Measurements from ENCODE around the gene MBD1. TPM values are rescaled to one million over a fixed set of nuclear protein-coding genes. Genes with fewer than 3 reads are reported as not detected.
"Not testable (repeated sequence)": the region's sequence is repeated elsewhere in the genome, so short reads cannot be mapped to it uniquely, and the experiment has no call there.

Gene MBD1
- polyA plus RNA-seq, 1 experiment: 35.3 TPM

- Histone ChIP-seq H3K4me3 (ENCODE audit: low read depth, low read length) (no peak overlapping the region), H3K27ac (ENCODE audit: low read depth, low read length) (no peak overlapping the region), H3K9me3 (ENCODE audit: control insufficient read depth, insufficient read depth, low read length) (no peaks in the 10 kb centered on the region), H3K27me3 (ENCODE audit: control insufficient read depth, insufficient read depth, low read length) (no peaks in the 10 kb centered on the region)
- CTCF ChIA-PET: no interaction called here
- POLR2A ChIA-PET: no interaction called here
- TF ChIP-seq, protein P1, sequence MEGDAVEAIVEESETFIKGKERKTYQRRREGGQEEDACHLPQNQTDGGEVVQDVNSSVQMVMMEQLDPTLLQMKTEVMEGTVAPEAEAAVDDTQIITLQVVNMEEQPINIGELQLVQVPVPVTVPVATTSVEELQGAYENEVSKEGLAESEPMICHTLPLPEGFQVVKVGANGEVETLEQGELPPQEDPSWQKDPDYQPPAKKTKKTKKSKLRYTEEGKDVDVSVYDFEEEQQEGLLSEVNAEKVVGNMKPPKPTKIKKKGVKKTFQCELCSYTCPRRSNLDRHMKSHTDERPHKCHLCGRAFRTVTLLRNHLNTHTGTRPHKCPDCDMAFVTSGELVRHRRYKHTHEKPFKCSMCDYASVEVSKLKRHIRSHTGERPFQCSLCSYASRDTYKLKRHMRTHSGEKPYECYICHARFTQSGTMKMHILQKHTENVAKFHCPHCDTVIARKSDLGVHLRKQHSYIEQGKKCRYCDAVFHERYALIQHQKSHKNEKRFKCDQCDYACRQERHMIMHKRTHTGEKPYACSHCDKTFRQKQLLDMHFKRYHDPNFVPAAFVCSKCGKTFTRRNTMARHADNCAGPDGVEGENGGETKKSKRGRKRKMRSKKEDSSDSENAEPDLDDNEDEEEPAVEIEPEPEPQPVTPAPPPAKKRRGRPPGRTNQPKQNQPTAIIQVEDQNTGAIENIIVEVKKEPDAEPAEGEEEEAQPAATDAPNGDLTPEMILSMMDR (IDR thresholded peaks at IDR 0.05; ENCODE audit: low read depth, low read length): no peak
- no peak for DNase-seq (ENCODE audit: low read depth, low spot score)
These were observed 30.3 kb upstream of the MBD1 start for GRCh38 chr18:50311650-50312049.

DNA sequence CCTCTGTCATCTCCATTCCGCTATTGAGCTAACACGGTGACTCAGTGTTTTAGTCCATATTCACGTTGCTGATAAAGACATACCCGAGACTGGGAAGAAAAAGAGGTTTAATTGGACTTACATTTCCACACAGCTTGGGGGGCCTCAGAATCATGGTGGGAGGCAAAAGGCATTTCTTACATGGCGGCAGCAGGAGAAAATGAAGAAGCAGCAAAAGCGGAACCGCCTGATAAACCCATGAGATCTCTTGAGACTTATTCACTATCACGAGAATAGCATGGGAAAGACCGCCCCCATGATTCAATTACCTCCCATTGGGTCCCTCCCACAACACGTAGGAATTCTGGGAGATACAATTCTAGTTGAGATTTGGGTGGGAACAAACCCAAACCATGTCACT lies 28.8 kb upstream of the MBD1 start:
- POLR2A ChIA-PET: no interaction called here
- Histone ChIP-seq H3K4me3 (ENCODE audit: low read depth, low read length) (no peak overlapping the region), H3K9me3 (ENCODE audit: control insufficient read depth, insufficient read depth, low read length) (no peaks in the 10 kb centered on the region), H3K27ac (ENCODE audit: low read depth, low read length) (no peak overlapping the region), H3K27me3 (ENCODE audit: control insufficient read depth, insufficient read depth, low read length) (no peaks in the 10 kb centered on the region)
- DNase-seq (ENCODE audit: low read depth, low spot score): no peak
- CTCF ChIA-PET: no interaction called here
- TF ChIP-seq, protein P1 (IDR thresholded peaks at IDR 0.05; ENCODE audit: low read depth, low read length): no peak

GRCh38 chr18:50308851-50309250 lies 27.5 kb upstream of the MBD1 start:
- CTCF ChIA-PET: interaction anchor here (1.7 kb wide), 1 partner anchor 48 kb away, joined by 12 read pairs; no protein-coding TSS in a partner anchor
- POLR2A ChIA-PET; H3K9me3 ChIP-seq (ENCODE audit: control insufficient read depth, insufficient read depth, low read length); H3K27me3 ChIP-seq (ENCODE audit: control insufficient read depth, insufficient read depth, low read length); H3K4me3 ChIP-seq (ENCODE audit: low read depth, low read length); H3K27ac ChIP-seq (ENCODE audit: low read depth, low read length); DNase-seq (ENCODE audit: low read depth, low spot score): not testable (repeated sequence)

GRCh38 chr18:50307738-50308470 lies 26.6 kb upstream of the MBD1 start:
- TF ChIP-seq, protein P1 (IDR thresholded peaks at IDR 0.05; ENCODE audit: low read depth, low read length): no peak
- H3K27ac ChIP-seq (ENCODE audit: low read depth, low read length): no peak overlapping the region
- H3K4me3 ChIP-seq (ENCODE audit: low read depth, low read length): peak overlapping the region; percentile 70
- ChIA-PET POLR2A (interaction anchor here (1.4 kb wide), 1 partner anchor 10 kb away, joined by 5 read pairs; no protein-coding TSS in a partner anchor), CTCF (interaction anchor here (1.7 kb wide), 1 partner anchor 49 kb away, joined by 12 read pairs; no protein-coding TSS in a partner anchor)
- peak; percentile 67 for DNase-seq (ENCODE audit: low read depth, low spot score)
- no peaks in the 10 kb centered on the region for H3K9me3 ChIP-seq (ENCODE audit: control insufficient read depth, insufficient read depth, low read length)
- no peaks in the 10 kb centered on the region for H3K27me3 ChIP-seq (ENCODE audit: control insufficient read depth, insufficient read depth, low read length)

GRCh38 chr18:50307400-50307737 lies 26.0 kb upstream of the MBD1 start:
- TF ChIP-seq, protein P1 (IDR thresholded peaks at IDR 0.05; ENCODE audit: low read depth, low read length): no peak
- ChIA-PET CTCF (interaction anchor here (0.5 kb wide), 1 partner anchor 220 kb away, joined by 4 read pairs; no protein-coding TSS in a partner anchor), POLR2A (interaction anchor here (1.4 kb wide), 1 partner anchor 9 kb away, joined by 5 read pairs; no protein-coding TSS in a partner anchor)
- peak overlapping the region; percentile 70 for H3K4me3 ChIP-seq (ENCODE audit: low read depth, low read length)
- no peak for DNase-seq (ENCODE audit: low read depth, low spot score)
- no peaks in the 10 kb centered on the region for H3K9me3 ChIP-seq (ENCODE audit: control insufficient read depth, insufficient read depth, low read length)
- H3K27me3 ChIP-seq (ENCODE audit: control insufficient read depth, insufficient read depth, low read length): peaks cover 3% of the 10 kb centered on the region
- no peak overlapping the region for H3K27ac ChIP-seq (ENCODE audit: low read depth, low read length)

Measured in AG04450 (cell line).